ENCODE measurements around the gene ACTR3C.
A peak's percentile ranks its signal among the peaks of the same experiment; 100 is the strongest.
"Not testable (repeated sequence)": the region's sequence is repeated elsewhere in the genome, so short reads cannot be mapped to it uniquely, and the experiment has no call there.

Gene ACTR3C

GRCh38 chr7:150297978-150298377 lies 25.4 kb downstream of the ACTR3C start:
- H3K4me3 ChIP-seq (ENCODE audit: low read depth, low read length): not testable (repeated sequence)

GRCh38 chr7:150296802-150297201 lies 26.5 kb downstream of the ACTR3C start:
- H3K4me3 ChIP-seq (ENCODE audit: low read depth, low read length): not testable (repeated sequence)

- not testable (repeated sequence) for H3K4me3 ChIP-seq (ENCODE audit: low read depth, low read length)
These were observed 27.7 kb downstream of the ACTR3C start for GRCh38 chr7:150295614-150296013.

- H3K4me3 ChIP-seq (ENCODE audit: low read depth, low read length): not testable (repeated sequence)
These were observed 28.3 kb downstream of the ACTR3C start for GRCh38 chr7:150295027-150295426.

- H3K4me3 ChIP-seq (ENCODE audit: low read depth, low read length): not testable (repeated sequence)
These were observed 33.0 kb downstream of the ACTR3C start for GRCh38 chr7:150290317-150290716.

- not testable (repeated sequence) for H3K4me3 ChIP-seq (ENCODE audit: low read depth, low read length)
These were observed 34.5 kb downstream of the ACTR3C start for GRCh38 chr7:150288816-150289215.

- H3K4me3 ChIP-seq (ENCODE audit: low read depth, low read length): not testable (repeated sequence)
These were observed 35.5 kb downstream of the ACTR3C start for GRCh38 chr7:150287815-150288214.

GRCh38 chr7:150285849-150286754 lies 37.2 kb downstream of the ACTR3C start:
- peak; percentile 24; the same call in 1 of the 2 replicates for TF ChIP-seq CTCF (IDR thresholded peaks at IDR 0.05; ENCODE audit: borderline replicate concordance, insufficient read depth, low read depth, low read length)
- H3K4me3 ChIP-seq (ENCODE audit: low read depth, low read length): not testable (repeated sequence)

- not testable (repeated sequence) for H3K4me3 ChIP-seq (ENCODE audit: low read depth, low read length)
These were observed 39.7 kb downstream of the ACTR3C start for GRCh38 chr7:150283608-150284007.

GRCh38 chr7:150283111-150283510 lies 40.2 kb downstream of the ACTR3C start:
- H3K4me3 ChIP-seq (ENCODE audit: low read depth, low read length): not testable (repeated sequence)

GRCh38 chr7:150281681-150282403 lies 41.5 kb downstream of the ACTR3C start:
- H3K4me3 ChIP-seq (ENCODE audit: low read depth, low read length): not testable (repeated sequence)

GRCh38 chr7:150278383-150278782 lies 45.0 kb downstream of the ACTR3C start:
- not testable (repeated sequence) for H3K4me3 ChIP-seq (ENCODE audit: low read depth, low read length)

GRCh38 chr7:150276132-150276695 lies 47.1 kb downstream of the ACTR3C start:
- peak; percentile 37; the same call in 1 of the 2 replicates for TF ChIP-seq CTCF (IDR thresholded peaks at IDR 0.05; ENCODE audit: borderline replicate concordance, insufficient read depth, low read depth, low read length)
- H3K4me3 ChIP-seq (ENCODE audit: low read depth, low read length): not testable (repeated sequence)

- H3K4me3 ChIP-seq (ENCODE audit: low read depth, low read length): not testable (repeated sequence)
These were observed 51.4 kb downstream of the ACTR3C start for GRCh38 chr7:150271898-150272297.

- H3K4me3 ChIP-seq (ENCODE audit: low read depth, low read length): not testable (repeated sequence)
These were observed 53.1 kb downstream of the ACTR3C start for GRCh38 chr7:150270101-150270824.

- not testable (repeated sequence) for H3K4me3 ChIP-seq (ENCODE audit: low read depth, low read length)
These were observed 54.5 kb downstream of the ACTR3C start for GRCh38 chr7:150268798-150269197.

- not testable (repeated sequence) for H3K4me3 ChIP-seq (ENCODE audit: low read depth, low read length)
These were observed 55.1 kb downstream of the ACTR3C start for GRCh38 chr7:150268287-150268686.
